ENCODE results near the gene RASL11B.

GRCh38 chr4:52873861-52874343, 11.8 kb downstream of the RASL11B start:
- TF ChIP-seq SETDB1 (IDR thresholded peaks at IDR 0.05; ENCODE audit: low read length) (no peak), MECOM (CRISPR knock-in tag; IDR thresholded peaks at IDR 0.05) (no peak), ZNF184 (CRISPR knock-in tag; IDR thresholded peaks at IDR 0.05) (no peak), ZNF592 (IDR thresholded peaks at IDR 0.05) (no peak), TRIM25 (IDR thresholded peaks at IDR 0.05; ENCODE audit: borderline replicate concordance) (no peak), CTCF (IDR thresholded peaks at IDR 0.05 in 2 of 3, conservative IDR thresholded peaks at IDR 0.05 in 1 of 3; ENCODE audit: insufficient read depth in 2 of 3, low read depth in 1 of 3, low read length in 3 of 3) (no peak), EHMT2 (IDR thresholded peaks at IDR 0.05) (no peak), FOS (IDR thresholded peaks at IDR 0.05; ENCODE audit: extremely low read depth, insufficient read length) (no peak), POLR2A (conservative IDR thresholded peaks at IDR 0.05) (no peak), EZH2 (IDR thresholded peaks at IDR 0.05; ENCODE audit: borderline replicate concordance, low read depth, low read length) (no peak), WHSC1 (IDR thresholded peaks at IDR 0.05; ENCODE audit: low read length) (no peak), E2F4 (CRISPR knock-in tag; IDR thresholded peaks at IDR 0.05; ENCODE audit: low read depth) (no peak), CBX8 (IDR thresholded peaks at IDR 0.05; ENCODE audit: borderline replicate concordance, extremely low read depth, low read depth, low read length, poor library complexity, severe bottlenecking) (no peak), GMEB1 (CRISPR knock-in tag; IDR thresholded peaks at IDR 0.05) (no peak)

All from K562 (cell line).